ENCODE data around the gene AGBL1.

The AGBL1 gene

GRCh38 chr15:86255247-86255646, 175.6 kb downstream of the AGBL1 start:
- Histone ChIP-seq H3K36me3 (ENCODE audit: control insufficient read depth in 1 of 2, insufficient read depth in 2 of 2, low read length in 2 of 2) (no peaks in the 10 kb centered on the region), H3K27me3 (ENCODE audit: low read depth, low read length) (peaks cover 3% of the 10 kb centered on the region), H3K27ac (ENCODE audit: low read length) (no peak overlapping the region), H3K4me1 (ENCODE audit: control insufficient read depth in 1 of 2, insufficient read depth in 2 of 2, low read length in 2 of 2) (no peaks in the 10 kb centered on the region), H3K9me3 (ENCODE audit: control insufficient read depth in 1 of 2, low read length in 2 of 2) (no peaks in the 10 kb centered on the region), H3K4me3 (ENCODE audit: low read depth in 1 of 2, low read length in 2 of 2) (no peak overlapping the region)

DNA sequence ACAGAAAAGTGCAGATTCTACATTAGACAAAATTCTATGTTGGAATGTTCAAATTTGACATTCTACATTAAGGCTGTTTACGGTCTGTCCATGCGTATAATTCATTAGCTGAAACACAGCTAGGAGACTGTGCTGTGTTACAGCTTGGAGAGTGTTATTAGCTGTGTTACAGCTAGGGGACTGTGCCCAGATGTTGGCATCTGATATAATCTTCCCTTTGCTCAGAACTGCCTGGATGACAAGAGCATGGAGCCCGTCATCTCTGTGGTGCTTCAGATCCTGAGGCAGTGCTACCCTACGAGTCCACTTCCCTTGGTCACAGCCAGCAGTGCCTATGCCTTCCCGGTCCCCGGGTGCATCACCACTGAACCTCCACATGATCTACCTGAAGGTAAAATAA, 177.0 kb downstream of the AGBL1 start:
- H3K4me1 ChIP-seq (ENCODE audit: control insufficient read depth in 1 of 2, insufficient read depth in 2 of 2, low read length in 2 of 2): no peaks in the 10 kb centered on the region
- no peak overlapping the region for H3K4me3 ChIP-seq (ENCODE audit: low read depth in 1 of 2, low read length in 2 of 2)
- no peaks in the 10 kb centered on the region for H3K36me3 ChIP-seq (ENCODE audit: control insufficient read depth in 1 of 2, insufficient read depth in 2 of 2, low read length in 2 of 2)
- no peaks in the 10 kb centered on the region for H3K9me3 ChIP-seq (ENCODE audit: control insufficient read depth in 1 of 2, low read length in 2 of 2)
- peaks cover 3% of the 10 kb centered on the region for H3K27me3 ChIP-seq (ENCODE audit: low read depth, low read length)
- no peak overlapping the region for H3K27ac ChIP-seq (ENCODE audit: low read length)

- H3K36me3 ChIP-seq (ENCODE audit: control insufficient read depth in 1 of 2, insufficient read depth in 2 of 2, low read length in 2 of 2): no peaks in the 10 kb centered on the region
- H3K27ac ChIP-seq (ENCODE audit: low read length): no peak overlapping the region
- H3K27me3 ChIP-seq (ENCODE audit: low read depth, low read length): peaks cover 3% of the 10 kb centered on the region
- no peaks in the 10 kb centered on the region for H3K4me1 ChIP-seq (ENCODE audit: control insufficient read depth in 1 of 2, insufficient read depth in 2 of 2, low read length in 2 of 2)
- no peak overlapping the region for H3K4me3 ChIP-seq (ENCODE audit: low read depth in 1 of 2, low read length in 2 of 2)
- H3K9me3 ChIP-seq (ENCODE audit: control insufficient read depth in 1 of 2, low read length in 2 of 2): no peaks in the 10 kb centered on the region
These were observed 179.9 kb downstream of the AGBL1 start for GRCh38 chr15:86259589-86259988.

GRCh38 chr15:86263230-86263629, 183.6 kb downstream of the AGBL1 start:
- Histone ChIP-seq H3K27me3 (ENCODE audit: low read depth, low read length) (no peaks in the 10 kb centered on the region), H3K9me3 (ENCODE audit: control insufficient read depth in 1 of 2, low read length in 2 of 2) (no peaks in the 10 kb centered on the region), H3K4me1 (ENCODE audit: control insufficient read depth in 1 of 2, insufficient read depth in 2 of 2, low read length in 2 of 2) (no peaks in the 10 kb centered on the region), H3K36me3 (ENCODE audit: control insufficient read depth in 1 of 2, insufficient read depth in 2 of 2, low read length in 2 of 2) (no peaks in the 10 kb centered on the region), H3K27ac (ENCODE audit: low read length) (no peak overlapping the region), H3K4me3 (ENCODE audit: low read depth in 1 of 2, low read length in 2 of 2) (no peak overlapping the region)

- Histone ChIP-seq H3K4me3 (ENCODE audit: low read depth in 1 of 2, low read length in 2 of 2) (no peak overlapping the region), H3K4me1 (ENCODE audit: control insufficient read depth in 1 of 2, insufficient read depth in 2 of 2, low read length in 2 of 2) (no peaks in the 10 kb centered on the region), H3K36me3 (ENCODE audit: control insufficient read depth in 1 of 2, insufficient read depth in 2 of 2, low read length in 2 of 2) (no peaks in the 10 kb centered on the region), H3K27me3 (ENCODE audit: low read depth, low read length) (no peaks in the 10 kb centered on the region), H3K9me3 (ENCODE audit: control insufficient read depth in 1 of 2, low read length in 2 of 2) (no peaks in the 10 kb centered on the region), H3K27ac (ENCODE audit: low read length) (no peak overlapping the region)
These were observed 187.3 kb downstream of the AGBL1 start for GRCh38 chr15:86266896-86267484.

DNA sequence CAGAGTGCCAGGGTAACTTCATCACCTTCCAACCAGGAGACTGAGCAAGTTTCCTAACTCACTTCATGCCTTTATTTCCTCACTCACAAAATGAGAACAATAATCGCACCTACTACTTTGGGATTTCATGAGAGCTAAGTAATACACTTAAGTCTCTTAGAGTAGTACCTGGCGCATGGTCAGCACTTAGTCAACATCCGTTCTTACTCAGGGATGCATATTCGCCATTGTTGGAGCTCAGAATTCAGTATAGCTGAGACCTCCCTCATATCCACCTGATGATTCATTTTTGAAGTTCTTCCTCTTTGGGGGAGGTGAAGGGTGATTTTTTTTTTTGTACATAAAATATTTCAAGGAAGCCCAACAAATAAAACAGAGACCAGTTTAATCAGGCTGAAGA, 188.2 kb downstream of the AGBL1 start:
- Histone ChIP-seq H3K4me1 (ENCODE audit: control insufficient read depth in 1 of 2, insufficient read depth in 2 of 2, low read length in 2 of 2) (no peaks in the 10 kb centered on the region), H3K27me3 (ENCODE audit: low read depth, low read length) (no peaks in the 10 kb centered on the region), H3K9me3 (ENCODE audit: control insufficient read depth in 1 of 2, low read length in 2 of 2) (no peaks in the 10 kb centered on the region), H3K27ac (ENCODE audit: low read length) (no peak overlapping the region), H3K36me3 (ENCODE audit: control insufficient read depth in 1 of 2, insufficient read depth in 2 of 2, low read length in 2 of 2) (no peaks in the 10 kb centered on the region), H3K4me3 (ENCODE audit: low read depth in 1 of 2, low read length in 2 of 2) (no peak overlapping the region)

GRCh38 chr15:86268558-86268957, 188.9 kb downstream of the AGBL1 start:
- H3K27me3 ChIP-seq (ENCODE audit: low read depth, low read length): no peaks in the 10 kb centered on the region
- H3K27ac ChIP-seq (ENCODE audit: low read length): no peak overlapping the region
- no peak overlapping the region for H3K4me3 ChIP-seq (ENCODE audit: low read depth in 1 of 2, low read length in 2 of 2)
- H3K4me1 ChIP-seq (ENCODE audit: control insufficient read depth in 1 of 2, insufficient read depth in 2 of 2, low read length in 2 of 2): no peaks in the 10 kb centered on the region
- H3K9me3 ChIP-seq (ENCODE audit: control insufficient read depth in 1 of 2, low read length in 2 of 2): no peaks in the 10 kb centered on the region
- no peaks in the 10 kb centered on the region for H3K36me3 ChIP-seq (ENCODE audit: control insufficient read depth in 1 of 2, insufficient read depth in 2 of 2, low read length in 2 of 2)

GRCh38 chr15:86273309-86273708, 193.6 kb downstream of the AGBL1 start:
- Histone ChIP-seq H3K4me3 (ENCODE audit: low read depth in 1 of 2, low read length in 2 of 2) (no peak overlapping the region), H3K9me3 (ENCODE audit: control insufficient read depth in 1 of 2, low read length in 2 of 2) (no peaks in the 10 kb centered on the region), H3K4me1 (ENCODE audit: control insufficient read depth in 1 of 2, insufficient read depth in 2 of 2, low read length in 2 of 2) (no peaks in the 10 kb centered on the region), H3K36me3 (ENCODE audit: control insufficient read depth in 1 of 2, insufficient read depth in 2 of 2, low read length in 2 of 2) (no peaks in the 10 kb centered on the region), H3K27ac (ENCODE audit: low read length) (no peak overlapping the region), H3K27me3 (ENCODE audit: low read depth, low read length) (no peaks in the 10 kb centered on the region)

DNA sequence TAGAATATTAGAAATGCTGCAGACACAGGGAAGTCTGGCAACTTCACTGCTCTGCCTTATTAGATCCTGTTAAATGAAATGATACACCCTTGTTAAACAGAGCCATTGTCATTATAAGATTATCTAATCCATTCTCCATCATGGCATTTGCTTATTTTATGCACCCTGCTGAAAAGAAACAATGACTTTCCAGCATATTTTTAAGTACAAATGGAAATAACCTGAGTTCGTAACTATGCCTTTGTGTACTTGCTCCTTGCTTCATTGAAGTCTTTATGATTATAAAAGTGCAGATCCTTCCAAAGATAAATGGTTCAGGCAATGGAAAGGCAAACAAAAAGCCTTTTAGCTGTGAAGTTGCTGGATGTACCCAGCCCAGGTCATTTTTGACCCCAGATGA, 195.7 kb downstream of the AGBL1 start:
- Histone ChIP-seq H3K4me1 (ENCODE audit: control insufficient read depth in 1 of 2, insufficient read depth in 2 of 2, low read length in 2 of 2) (no peaks in the 10 kb centered on the region), H3K27ac (ENCODE audit: low read length) (no peak overlapping the region), H3K36me3 (ENCODE audit: control insufficient read depth in 1 of 2, insufficient read depth in 2 of 2, low read length in 2 of 2) (no peaks in the 10 kb centered on the region), H3K27me3 (ENCODE audit: low read depth, low read length) (no peaks in the 10 kb centered on the region), H3K9me3 (ENCODE audit: control insufficient read depth in 1 of 2, low read length in 2 of 2) (no peaks in the 10 kb centered on the region), H3K4me3 (ENCODE audit: low read depth in 1 of 2, low read length in 2 of 2) (no peak overlapping the region)

- no peaks in the 10 kb centered on the region for H3K36me3 ChIP-seq (ENCODE audit: control insufficient read depth in 1 of 2, insufficient read depth in 2 of 2, low read length in 2 of 2)
- no peaks in the 10 kb centered on the region for H3K27me3 ChIP-seq (ENCODE audit: low read depth, low read length)
- no peak overlapping the region for H3K4me3 ChIP-seq (ENCODE audit: low read depth in 1 of 2, low read length in 2 of 2)
- H3K4me1 ChIP-seq (ENCODE audit: control insufficient read depth in 1 of 2, insufficient read depth in 2 of 2, low read length in 2 of 2): no peaks in the 10 kb centered on the region
- H3K27ac ChIP-seq (ENCODE audit: low read length): no peak overlapping the region
- no peaks in the 10 kb centered on the region for H3K9me3 ChIP-seq (ENCODE audit: control insufficient read depth in 1 of 2, low read length in 2 of 2)
These were observed 198.9 kb downstream of the AGBL1 start for GRCh38 chr15:86278586-86278985.

GRCh38 chr15:86284635-86285034, 205.0 kb downstream of the AGBL1 start:
- no peaks in the 10 kb centered on the region for H3K9me3 ChIP-seq (ENCODE audit: control insufficient read depth in 1 of 2, low read length in 2 of 2)
- no peak overlapping the region for H3K27ac ChIP-seq (ENCODE audit: low read length)
- no peak overlapping the region for H3K4me3 ChIP-seq (ENCODE audit: low read depth in 1 of 2, low read length in 2 of 2)
- H3K36me3 ChIP-seq (ENCODE audit: control insufficient read depth in 1 of 2, insufficient read depth in 2 of 2, low read length in 2 of 2): no peaks in the 10 kb centered on the region
- H3K4me1 ChIP-seq (ENCODE audit: control insufficient read depth in 1 of 2, insufficient read depth in 2 of 2, low read length in 2 of 2): no peaks in the 10 kb centered on the region
- H3K27me3 ChIP-seq (ENCODE audit: low read depth, low read length): no peaks in the 10 kb centered on the region

GRCh38 chr15:86295511-86295910, 215.8 kb downstream of the AGBL1 start:
- H3K27me3 ChIP-seq (ENCODE audit: low read depth, low read length): no peaks in the 10 kb centered on the region
- H3K27ac ChIP-seq (ENCODE audit: low read length): no peak overlapping the region
- H3K36me3 ChIP-seq (ENCODE audit: control insufficient read depth in 1 of 2, insufficient read depth in 2 of 2, low read length in 2 of 2): no peaks in the 10 kb centered on the region
- H3K4me1 ChIP-seq (ENCODE audit: control insufficient read depth in 1 of 2, insufficient read depth in 2 of 2, low read length in 2 of 2): no peaks in the 10 kb centered on the region
- H3K4me3 ChIP-seq (ENCODE audit: low read depth in 1 of 2, low read length in 2 of 2): no peak overlapping the region
- no peaks in the 10 kb centered on the region for H3K9me3 ChIP-seq (ENCODE audit: control insufficient read depth in 1 of 2, low read length in 2 of 2)

All from muscle layer of duodenum (tissue), 2 donors.